H1 (cell line): Measurements from ENCODE around the gene MBLAC1. TPM values are rescaled to one million over a fixed set of nuclear protein-coding genes. Genes with fewer than 3 reads are reported as not detected.
A peak's percentile ranks its signal among the peaks of the same experiment; 100 is the strongest.

ENCODE experiments used
- ASH2L ChIP-seq: fragments of 200-600, 300-600 bp; sonication (generic); IDR thresholded peaks from one replicate; pipeline ENCODE4 v1.7.1; 2017; ENCODE audit warnings: low read length
- PHF8 ChIP-seq: fragments of 200-600 bp; sonication (generic); conservative IDR thresholded peaks from 2 replicates; pipeline ENCODE4 v1.7.1; 2012; ENCODE audit warnings: low read depth, mild to moderate bottlenecking, inconsistent platforms, low read length, moderate library complexity
- POLR2A ChIP-seq, 2 experiments: IDR thresholded peaks; 1 replicate in 1 of 2; 2 replicates in 1 of 2; pipeline ENCODE4 v1.6.1; 2011; ENCODE audit warnings: low read depth in 2 of 2, low read length in 2 of 2, mild to moderate bottlenecking in 2 of 2; ENCODE audit errors: control extremely low read depth in 1 of 2
- POLR2AphosphoS5 ChIP-seq: IDR thresholded peaks from 2 replicates; pipeline ENCODE4 v1.6.1; 2011; ENCODE audit warnings: low read depth, low read length
- POU5F1 ChIP-seq: IDR thresholded peaks from 2 replicates; pipeline ENCODE4 v1.6.1; 2011; ENCODE audit warnings: low read depth, mild to moderate bottlenecking, low read length, moderate library complexity
- RNF2 ChIP-seq: fragments of 200-900, 300-1000 bp; sonication (generic); IDR thresholded peaks from 2 replicates; pipeline ENCODE4 v1.7.1; 2016; ENCODE audit warnings: borderline replicate concordance, low read depth, mild to moderate bottlenecking, antibody characterized with exemption, low read length; ENCODE audit not compliant: poor library complexity, severe bottlenecking; ENCODE audit errors: missing control alignments
- SAP30 ChIP-seq: fragments of 300-600 bp; sonication (generic); IDR thresholded peaks from 2 replicates; pipeline ENCODE4 v1.7.1; 2012; ENCODE audit warnings: low read length, moderate library complexity, mild to moderate bottlenecking, inconsistent platforms; ENCODE audit not compliant: insufficient read depth, insufficient replicate concordance
- SIX5 ChIP-seq: IDR thresholded peaks from 2 replicates; pipeline ENCODE4 v1.6.1; 2011; ENCODE audit warnings: mild to moderate bottlenecking, low read depth, low read length
- SP1 ChIP-seq: IDR thresholded peaks from 2 replicates; pipeline ENCODE4 v1.6.1; 2011; ENCODE audit warnings: low read depth, low read length
- SP4 ChIP-seq: IDR thresholded peaks from 2 replicates; pipeline ENCODE4 v1.6.1; 2012; ENCODE audit warnings: low read length, inconsistent platforms
- TBP ChIP-seq: IDR thresholded peaks from 2 replicates; pipeline ENCODE4 v1.6.1; 2011; ENCODE audit warnings: low read depth, low read length, improper control_type of control experiment
- USF2 ChIP-seq: IDR thresholded peaks from 2 replicates; pipeline ENCODE4 v1.6.1; 2011; ENCODE audit warnings: low read length, improper control_type of control experiment
- YY1 ChIP-seq: IDR thresholded peaks from 2 replicates; pipeline ENCODE4 v1.6.1; 2011; ENCODE audit warnings: low read depth, mild to moderate bottlenecking, low read length
- polyA plus RNA-seq, 7 experiments: library from polyadenylated mRNA; depleted of rRNA in 3 of 7; stranded (reverse) in 5 of 7; unstranded in 2 of 7; fragments of >200 nt in 5 of 7; fragments of 200-250 nt in 2 of 7; gene quantifications; 1 replicate in 5 of 7; 2 replicates in 1 of 7; 4 replicates in 1 of 7; pipeline versions ENCODE4 v1.2.1 to v1.2.3, GENCODE V29; 2011 to 2013; ENCODE audit warnings: missing spikeins in 2 of 7, mixed read lengths in 2 of 7
- total RNA-seq: library from RNA; stranded (reverse); fragmentation: NEBNext Ultra II Directional; extraction: Animal tissue kit (Norgen Biotek cat#: 25700); gene quantifications from 2 replicates; pipeline ENCODE4 v1.2.1, GENCODE V29; 2021
- TF ChIP-seq, protein P1 (sequence below): IDR thresholded peaks from 2 replicates; pipeline ENCODE4 v1.6.1; 2012; ENCODE audit warnings: inconsistent platforms

Gene MBLAC1
- total and polyA plus RNA-seq, 2 of the 8 experiments (the other 6 are each of a cell fraction or from before 2014, with no cell fraction given), result 1.00 to 1.7 TPM

- TF ChIP-seq SIX5, result no peak
- peak; percentile 53 for TF ChIP-seq SAP30
- TF ChIP-seq, protein P1, sequence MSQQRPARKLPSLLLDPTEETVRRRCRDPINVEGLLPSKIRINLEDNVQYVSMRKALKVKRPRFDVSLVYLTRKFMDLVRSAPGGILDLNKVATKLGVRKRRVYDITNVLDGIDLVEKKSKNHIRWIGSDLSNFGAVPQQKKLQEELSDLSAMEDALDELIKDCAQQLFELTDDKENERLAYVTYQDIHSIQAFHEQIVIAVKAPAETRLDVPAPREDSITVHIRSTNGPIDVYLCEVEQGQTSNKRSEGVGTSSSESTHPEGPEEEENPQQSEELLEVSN, result peak; percentile 99
- peak; percentile 58; the same call in 1 of the 2 replicates for TF ChIP-seq TBP
- TF ChIP-seq YY1, result no peak
- peak; percentile 54; the same call in 1 of the 2 replicates for TF ChIP-seq SP4
- peak; percentile 56 for TF ChIP-seq ASH2L
- peak; percentile 77 for TF ChIP-seq RNF2
- peak; percentile 69 for TF ChIP-seq SP1
- no peak for TF ChIP-seq POU5F1
- peak in 1 of 2 experiments; percentile 75; a peak in 2 of 3 replicates for TF ChIP-seq POLR2A (IDR thresholded peaks at IDR 0.05; ENCODE audit: control extremely low read depth in 1 of 2, low read depth in 2 of 2, low read length in 2 of 2)
- peak; percentile 68 for TF ChIP-seq USF2
- no peak; the same call in 1 of the 2 replicates for TF ChIP-seq POLR2AphosphoS5
- TF ChIP-seq PHF8, result peak; percentile 82
- TF ChIP-seq, all 59 proteins: peak for 16
These were observed 50.6 kb downstream of the MBLAC1 start, which contains the start of the genes GPC2 and STAG3 (continued) for GRCh38 chr7:100177045-100178001.
